Measurements from ENCODE around the gene C1orf21.

Gene C1orf21

DNA sequence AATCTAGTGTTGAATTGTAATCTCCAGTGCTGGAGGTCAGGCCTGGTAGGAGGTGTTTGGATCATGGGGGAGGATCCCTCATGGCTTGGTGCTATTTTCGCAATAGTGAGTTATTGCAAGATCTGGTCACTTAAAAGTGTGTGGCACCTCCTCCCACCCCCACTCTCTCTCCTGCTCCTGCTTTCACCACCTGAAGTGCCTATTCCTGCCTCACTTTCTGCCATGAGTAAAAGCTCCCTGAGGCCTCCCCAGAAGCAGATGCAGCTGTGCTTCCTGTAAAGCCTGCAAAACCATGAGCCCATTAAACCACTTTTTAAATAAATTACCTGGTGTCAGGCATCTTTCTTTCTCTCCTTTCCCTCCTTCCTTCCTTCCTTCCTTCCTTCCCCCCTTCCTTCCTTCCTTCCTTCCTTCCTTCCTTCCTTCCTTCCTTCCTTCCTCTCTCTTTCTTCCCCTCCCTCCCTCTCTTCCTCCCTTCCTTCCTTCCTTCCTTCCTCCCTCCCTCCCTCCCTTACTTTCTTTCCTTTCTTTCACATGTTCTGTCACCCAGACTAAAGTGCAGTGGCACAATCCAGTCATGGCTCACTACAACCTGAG is 172.4 kb downstream of the C1orf21 start:
- no peak for DNase-seq (ENCODE audit: low read depth)
- TF ChIP-seq, protein P1, sequence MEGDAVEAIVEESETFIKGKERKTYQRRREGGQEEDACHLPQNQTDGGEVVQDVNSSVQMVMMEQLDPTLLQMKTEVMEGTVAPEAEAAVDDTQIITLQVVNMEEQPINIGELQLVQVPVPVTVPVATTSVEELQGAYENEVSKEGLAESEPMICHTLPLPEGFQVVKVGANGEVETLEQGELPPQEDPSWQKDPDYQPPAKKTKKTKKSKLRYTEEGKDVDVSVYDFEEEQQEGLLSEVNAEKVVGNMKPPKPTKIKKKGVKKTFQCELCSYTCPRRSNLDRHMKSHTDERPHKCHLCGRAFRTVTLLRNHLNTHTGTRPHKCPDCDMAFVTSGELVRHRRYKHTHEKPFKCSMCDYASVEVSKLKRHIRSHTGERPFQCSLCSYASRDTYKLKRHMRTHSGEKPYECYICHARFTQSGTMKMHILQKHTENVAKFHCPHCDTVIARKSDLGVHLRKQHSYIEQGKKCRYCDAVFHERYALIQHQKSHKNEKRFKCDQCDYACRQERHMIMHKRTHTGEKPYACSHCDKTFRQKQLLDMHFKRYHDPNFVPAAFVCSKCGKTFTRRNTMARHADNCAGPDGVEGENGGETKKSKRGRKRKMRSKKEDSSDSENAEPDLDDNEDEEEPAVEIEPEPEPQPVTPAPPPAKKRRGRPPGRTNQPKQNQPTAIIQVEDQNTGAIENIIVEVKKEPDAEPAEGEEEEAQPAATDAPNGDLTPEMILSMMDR (IDR thresholded peaks at IDR 0.05; ENCODE audit: insufficient read depth, low read depth, low read length, missing control alignments) = no peak
- no peak overlapping the region for H3K4me3 ChIP-seq (ENCODE audit: low read length)

DNA sequence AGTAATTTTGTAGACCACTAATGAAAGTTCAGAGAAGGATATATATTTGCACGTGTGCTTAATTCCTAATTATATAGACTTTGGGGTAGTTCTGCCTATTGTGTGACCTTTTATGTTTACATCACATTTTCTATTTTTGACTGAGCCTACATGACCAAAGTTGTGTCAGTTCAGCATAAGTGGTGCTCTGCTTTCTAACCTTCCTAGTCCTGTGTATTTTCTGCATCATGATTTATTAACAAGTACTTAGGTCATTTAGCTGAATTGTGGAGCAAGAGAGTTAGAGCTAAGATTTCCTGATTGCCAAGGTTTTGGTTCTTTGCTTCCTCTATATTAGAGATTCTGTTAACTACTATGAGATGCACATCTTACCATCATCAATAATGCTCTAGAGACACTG is 176.0 kb downstream of the C1orf21 start:
- TF ChIP-seq, protein P1 (IDR thresholded peaks at IDR 0.05; ENCODE audit: insufficient read depth, low read depth, low read length, missing control alignments) = no peak
- DNase-seq (ENCODE audit: low read depth) = no peak
- H3K4me3 ChIP-seq (ENCODE audit: low read length) = no peak overlapping the region

DNA sequence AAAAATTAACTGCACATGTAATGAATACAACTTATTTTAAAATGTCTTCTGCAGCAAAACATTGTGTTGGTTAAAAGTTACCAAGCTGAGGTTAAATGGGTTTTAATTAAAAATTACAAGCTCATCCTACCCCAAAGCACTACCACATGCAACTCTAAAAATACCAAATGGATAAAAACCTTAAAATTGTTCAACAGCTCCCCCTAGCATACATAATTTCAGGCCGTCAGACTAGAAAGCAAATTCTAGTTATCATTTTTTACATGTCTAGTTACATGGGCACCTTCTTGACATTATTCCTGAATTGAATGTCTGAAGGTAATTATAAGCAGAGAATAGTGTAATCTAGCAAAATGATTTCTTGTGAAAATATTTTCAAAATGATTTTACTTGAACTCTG is 176.5 kb downstream of the C1orf21 start:
- DNase-seq (ENCODE audit: low read depth) = peak; percentile 33
- H3K4me3 ChIP-seq (ENCODE audit: low read length) = no peak overlapping the region

DNA sequence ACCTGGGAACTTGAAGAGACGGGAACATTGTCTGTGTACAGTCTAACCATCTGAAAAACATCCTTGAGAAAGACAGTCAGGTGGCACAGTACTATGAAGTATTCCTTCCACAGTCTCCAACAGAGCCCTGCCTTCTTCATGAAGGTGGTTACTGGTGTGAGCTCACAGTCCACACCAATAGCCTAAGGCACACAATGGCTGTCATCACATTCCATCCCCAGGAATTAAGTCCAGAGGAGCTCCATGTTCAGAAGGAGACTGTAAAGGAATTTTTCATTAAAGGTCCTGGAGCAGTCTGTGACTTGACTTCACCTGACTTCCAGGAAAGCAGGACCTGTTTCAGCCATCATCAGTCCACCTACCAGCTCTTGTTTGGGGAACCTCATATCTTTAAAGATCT is 180.2 kb downstream of the C1orf21 start:
- peak; percentile 38 for DNase-seq (ENCODE audit: low read depth)
- no peak overlapping the region for H3K4me3 ChIP-seq (ENCODE audit: low read length)
- TF ChIP-seq, protein P1 (IDR thresholded peaks at IDR 0.05; ENCODE audit: insufficient read depth, low read depth, low read length, missing control alignments) = no peak

More for the DNA sequence above, 176.5 kb downstream of the C1orf21 start:
- TF ChIP-seq, protein P1 (IDR thresholded peaks at IDR 0.05; ENCODE audit: insufficient read depth, low read depth, low read length, missing control alignments) = peak; percentile 40

DNA sequence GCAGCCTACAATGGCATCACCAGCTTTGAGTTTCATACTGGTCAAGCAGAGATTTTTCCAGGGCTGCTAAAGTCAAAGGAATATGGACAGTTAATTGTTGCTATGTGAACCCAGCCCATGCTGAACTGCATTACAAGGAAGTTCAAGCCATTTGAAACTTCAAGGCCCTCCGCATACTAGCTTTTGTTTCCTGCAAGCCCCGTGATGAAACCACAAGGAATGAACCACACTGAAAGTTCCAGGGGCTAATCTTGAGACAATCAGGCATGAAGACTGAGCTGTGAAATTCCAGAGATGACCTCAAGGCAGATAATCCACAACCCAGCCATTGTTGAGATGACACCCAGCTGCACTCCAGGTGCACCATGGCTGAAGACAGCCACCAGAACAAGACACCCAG is 180.8 kb downstream of the C1orf21 start:
- DNase-seq (ENCODE audit: low read depth) = no peak
- no peak overlapping the region for H3K4me3 ChIP-seq (ENCODE audit: low read length)
- TF ChIP-seq, protein P1 (IDR thresholded peaks at IDR 0.05; ENCODE audit: insufficient read depth, low read depth, low read length, missing control alignments) = no peak

DNA sequence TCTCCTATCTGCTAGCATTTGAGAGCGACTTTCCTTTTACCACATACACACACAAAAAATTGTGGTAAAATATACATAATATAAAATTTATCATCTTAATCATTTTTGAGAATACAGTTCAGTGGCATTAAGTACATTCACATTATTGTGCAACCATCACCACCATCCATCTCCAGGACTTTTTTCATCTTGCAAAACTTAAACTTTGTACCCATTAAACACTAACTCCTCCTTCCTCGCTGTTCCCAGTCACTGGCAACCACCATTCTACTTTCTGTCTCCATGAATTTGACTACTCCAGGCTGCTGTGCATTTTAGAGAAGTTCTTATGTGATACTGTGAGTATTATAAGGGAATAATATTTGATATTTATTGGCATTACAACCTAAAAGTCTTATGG is 181.3 kb downstream of the C1orf21 start:
- DNase-seq (ENCODE audit: low read depth) = no peak
- no peak overlapping the region for H3K4me3 ChIP-seq (ENCODE audit: low read length)
- TF ChIP-seq, protein P1 (IDR thresholded peaks at IDR 0.05; ENCODE audit: insufficient read depth, low read depth, low read length, missing control alignments) = no peak

DNA sequence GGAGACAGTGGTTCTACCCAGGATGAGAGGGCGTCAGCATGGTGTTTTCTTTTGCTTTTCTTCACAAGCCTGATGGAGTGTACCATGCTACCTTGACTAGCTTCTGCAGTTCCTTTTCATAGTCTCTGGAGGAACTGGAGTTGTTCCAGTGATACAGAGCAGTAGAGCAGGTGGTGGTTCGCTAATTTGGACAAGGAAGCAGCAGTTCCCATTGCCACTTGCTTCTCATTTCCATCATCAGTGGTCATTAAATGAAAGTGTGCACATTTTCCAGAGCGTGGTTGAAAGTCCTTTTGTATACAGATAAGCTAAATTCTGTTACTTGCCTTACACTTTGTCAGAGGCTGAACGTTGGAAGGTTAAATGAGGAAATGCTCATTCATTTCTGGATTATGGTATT is 182.3 kb downstream of the C1orf21 start:
- TF ChIP-seq, protein P1 (IDR thresholded peaks at IDR 0.05; ENCODE audit: insufficient read depth, low read depth, low read length, missing control alignments) = no peak
- DNase-seq (ENCODE audit: low read depth) = no peak
- H3K4me3 ChIP-seq (ENCODE audit: low read length) = no peak overlapping the region
